NCI-H446 (cell line): ENCODE data around the gene GRIN2C.

Source experiments
- DNase-seq, 2 experiments: peaks; one replicate each; lab custom pipeline; 2025; lab: John Stamatoyannopoulos, UW

The GRIN2C gene

GRCh38 chr17:74822335-74822938 lies 37.2 kb downstream of the GRIN2C start:
- DNase-seq, result peak; percentile 73 to 74

- peak in 1 of 2 experiments; percentile 57 for DNase-seq
These were observed 37.9 kb downstream of the GRIN2C start for GRCh38 chr17:74821655-74822334.

DNA sequence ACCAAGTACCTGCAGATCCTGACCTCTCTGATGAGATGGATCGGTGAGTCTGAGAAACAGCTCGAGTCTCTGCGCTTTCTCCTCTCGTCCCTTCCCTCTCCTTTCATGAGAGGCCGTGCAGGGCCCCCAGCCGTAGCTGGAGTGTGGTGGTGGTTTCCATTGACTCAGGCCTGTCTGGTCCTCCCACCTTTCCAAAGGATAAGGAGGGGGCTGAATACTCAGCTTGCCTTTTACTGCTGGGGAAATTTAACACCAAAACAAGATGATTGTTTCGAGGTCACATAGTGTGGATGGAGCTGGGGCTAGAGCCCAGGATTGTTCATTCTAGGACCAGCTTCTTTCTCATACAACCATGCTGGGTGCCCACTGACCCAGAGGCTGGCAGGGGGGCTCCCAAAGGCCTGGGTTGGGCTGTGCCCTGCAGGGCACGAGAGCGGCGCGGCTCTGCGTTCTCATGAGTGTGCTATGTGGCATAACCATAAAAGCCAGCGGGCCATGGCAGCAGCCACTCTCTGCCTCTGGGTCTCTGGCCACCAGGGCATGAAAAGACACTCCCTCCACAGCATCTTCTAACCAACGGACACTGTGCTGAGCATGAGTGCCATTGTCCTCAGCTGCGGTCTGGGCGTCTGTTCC lies 39.8 kb downstream of the GRIN2C start:
- DNase-seq, result no peak

DNA sequence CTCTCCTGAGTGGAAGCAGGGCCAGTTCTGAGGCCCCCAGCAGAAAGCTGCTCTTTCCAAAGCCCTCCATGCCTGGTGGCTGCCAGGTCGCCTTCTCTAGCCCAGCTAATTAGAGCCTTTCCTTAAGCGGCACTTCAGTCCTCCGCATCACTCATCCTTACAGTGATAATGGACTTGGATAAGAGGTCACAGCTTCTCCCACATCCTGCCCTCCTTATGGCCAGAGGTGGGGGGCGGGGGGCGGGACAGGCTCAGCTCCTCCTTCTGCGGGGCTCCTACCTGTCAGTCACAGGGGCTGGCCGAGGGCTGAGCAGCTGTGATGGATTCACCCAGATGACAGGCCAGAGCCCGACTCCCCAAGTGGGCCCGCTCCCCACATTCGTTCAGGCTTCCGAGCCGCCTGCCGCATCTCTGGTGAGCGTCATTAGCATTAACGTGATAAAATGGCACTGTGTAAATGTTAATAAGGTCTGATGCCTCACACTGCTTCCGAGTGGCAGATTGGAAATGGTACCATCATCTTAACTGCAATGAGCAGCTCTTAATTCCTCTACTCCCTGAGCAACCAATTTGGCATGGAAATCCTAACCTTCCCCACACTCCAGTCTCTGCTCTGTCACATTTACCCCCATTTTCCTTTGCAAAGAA lies 41.3 kb downstream of the GRIN2C start:
- no peak for DNase-seq

GRCh38 chr17:74816905-74817620 lies 42.6 kb downstream of the GRIN2C start:
- no peak for DNase-seq

DNA sequence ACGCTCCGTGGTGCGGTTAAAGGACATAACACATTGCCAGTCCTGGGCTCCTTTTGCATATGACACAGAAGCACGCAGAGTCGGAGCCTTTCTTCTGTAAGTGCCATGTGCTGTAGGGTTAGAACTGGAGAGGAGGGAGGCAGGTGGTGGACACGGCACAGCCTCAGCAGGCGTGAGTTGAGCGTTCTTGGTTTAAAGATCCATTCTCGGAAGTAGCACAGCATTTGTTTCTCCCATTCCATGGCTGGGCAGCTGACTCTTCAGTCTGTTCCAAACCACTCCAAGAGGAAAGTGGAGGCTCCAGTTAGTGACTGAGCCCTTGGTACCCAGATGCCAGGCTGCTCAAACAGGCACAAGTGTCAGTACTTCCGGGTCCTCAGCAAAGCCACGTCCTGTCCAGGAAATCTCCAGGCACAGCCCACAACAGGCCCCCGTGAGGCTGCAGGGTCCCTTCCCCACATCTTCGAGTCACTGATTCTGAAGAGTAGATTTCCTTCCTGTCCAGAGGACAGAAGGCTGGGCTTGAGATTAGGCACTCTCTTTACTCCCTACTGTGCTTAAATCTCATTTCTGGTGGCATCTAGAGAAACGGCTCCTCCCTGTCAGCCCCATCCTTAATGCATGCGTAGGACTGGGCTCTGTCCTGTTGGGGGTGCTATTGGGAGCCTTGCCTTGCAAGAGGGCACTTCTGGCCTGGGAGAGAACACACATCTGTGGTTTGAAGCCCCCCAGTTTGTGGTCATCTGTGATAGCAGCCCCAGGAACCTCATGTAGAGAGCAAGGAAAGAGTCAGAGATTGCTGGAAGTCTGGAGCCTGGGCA lies 43.9 kb downstream of the GRIN2C start:
- no peak for DNase-seq

- DNase-seq, result no peak
These were observed 44.6 kb downstream of the GRIN2C start for GRCh38 chr17:74815067-74815466.

- no peak for DNase-seq
These were observed 45.2 kb downstream of the GRIN2C start for GRCh38 chr17:74814453-74814852.

DNA sequence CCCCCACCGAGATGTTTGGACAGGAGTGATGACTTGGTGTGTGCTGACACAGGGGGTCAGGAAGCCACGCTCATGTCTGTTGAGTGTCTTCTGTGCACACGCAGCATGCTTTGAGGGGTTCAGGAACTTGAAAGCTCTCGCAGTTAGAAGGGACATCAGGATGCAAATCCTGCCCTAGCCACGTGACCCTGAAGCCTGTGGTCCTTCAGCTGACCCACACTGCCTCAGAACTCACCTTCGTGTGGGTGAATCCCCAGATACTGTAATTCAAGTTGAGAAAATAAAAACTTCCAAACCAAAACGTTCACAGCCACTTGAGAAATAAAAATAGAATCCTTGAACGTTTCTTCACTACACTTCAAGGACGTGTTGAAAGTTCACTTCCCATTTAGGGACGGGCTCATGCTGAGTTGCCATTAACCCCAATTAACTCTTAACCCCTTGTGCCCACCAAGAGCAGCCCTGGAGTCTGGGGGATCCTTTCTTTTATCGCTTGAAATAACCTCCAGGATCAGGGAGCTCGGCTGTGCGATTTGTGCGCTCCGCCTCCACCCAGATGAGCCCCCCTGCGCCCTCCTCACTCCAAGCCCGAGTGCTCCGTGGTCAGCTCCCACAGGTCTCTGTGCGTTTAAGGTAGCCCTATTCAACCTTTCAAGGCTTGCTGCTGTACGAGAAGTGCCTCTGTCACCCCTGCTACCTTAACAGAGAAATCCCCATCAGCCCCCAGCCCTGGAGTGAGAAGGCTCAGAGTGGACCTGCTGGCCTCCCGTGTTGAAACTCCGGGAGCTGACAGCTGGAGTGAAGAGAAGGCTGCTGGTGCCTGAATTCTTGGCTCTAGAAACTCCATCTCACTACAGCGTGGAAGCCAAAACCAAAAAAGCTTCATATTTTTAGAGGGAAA lies 47.3 kb downstream of the GRIN2C start:
- peak; percentile 32 to 54 for DNase-seq

DNA sequence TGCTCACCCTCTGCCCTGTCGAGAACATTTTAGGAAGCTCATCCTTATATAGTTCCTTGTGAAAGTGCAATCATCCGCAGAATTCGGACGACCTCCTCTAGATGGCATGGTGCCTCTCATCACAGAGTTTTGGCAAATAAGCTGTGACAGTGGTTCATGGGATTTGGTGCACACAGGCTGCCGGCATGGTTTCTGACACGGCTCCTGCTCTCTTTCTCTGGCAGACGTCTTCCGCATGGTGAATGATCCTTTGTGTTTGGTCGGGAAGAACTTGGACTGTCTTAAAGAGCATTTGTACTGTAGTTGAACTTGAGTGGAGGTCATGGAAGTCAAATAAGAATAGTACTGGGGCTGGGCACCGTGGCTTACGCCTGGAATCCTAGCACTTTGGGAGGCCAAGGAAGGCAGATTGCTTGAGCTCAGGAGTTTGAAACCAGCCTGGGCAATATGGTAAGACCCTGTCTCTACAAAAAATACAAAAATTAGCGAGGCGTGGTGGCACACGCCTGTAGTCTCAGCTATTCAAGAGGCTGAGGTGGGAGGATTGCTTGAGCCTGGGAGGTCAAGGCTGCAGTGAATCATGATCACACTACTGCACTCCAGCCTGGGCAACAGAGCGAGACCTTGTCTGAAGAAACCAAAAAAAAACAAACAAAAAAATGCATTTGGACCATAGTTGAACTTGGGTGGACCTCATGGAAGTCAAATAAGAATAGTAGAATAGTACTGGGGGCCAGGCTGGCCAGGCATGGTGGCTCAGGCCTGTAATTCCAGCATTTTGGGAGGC lies 48.8 kb downstream of the GRIN2C start:
- peak; percentile 78 to 91 for DNase-seq

DNA sequence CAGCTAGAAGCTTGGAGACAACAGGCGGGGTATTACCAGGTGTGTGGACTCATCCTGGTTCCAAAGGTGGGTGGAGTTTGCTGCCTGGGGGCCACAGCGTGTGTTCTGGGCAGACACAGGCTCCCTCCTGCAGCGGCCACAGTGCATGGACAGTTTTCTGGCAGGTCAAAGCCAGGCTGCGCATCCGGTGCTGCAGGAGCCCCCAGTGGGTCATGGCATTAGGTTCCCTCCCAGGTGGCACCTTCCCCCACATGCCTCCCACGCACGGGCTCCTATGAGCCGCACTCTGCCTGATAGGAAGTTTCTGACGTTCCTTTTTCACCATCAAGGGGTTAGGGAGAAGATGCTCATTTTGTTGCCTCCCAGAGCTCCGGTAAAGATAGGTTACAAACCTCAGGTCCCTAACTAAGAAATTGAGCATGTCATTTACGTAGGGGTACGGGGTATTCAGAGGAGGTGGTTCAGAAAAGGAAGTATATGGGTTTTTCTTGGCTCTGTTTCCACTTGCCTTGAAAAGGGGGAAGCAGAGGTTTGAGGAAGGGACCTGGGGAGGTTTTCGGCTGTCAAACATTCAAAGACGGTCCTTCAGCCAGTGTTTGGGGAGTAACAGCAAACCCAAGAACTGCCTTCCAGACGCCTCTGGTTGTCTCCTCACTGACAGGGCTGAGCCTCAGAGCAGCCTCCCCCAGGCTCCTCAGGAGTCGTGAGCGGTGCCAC lies 50.8 kb downstream of the GRIN2C start:
- DNase-seq, result no peak

- peak; percentile 98 to 99 for DNase-seq
These were observed 51.8 kb downstream of the GRIN2C start for GRCh38 chr17:74807925-74808324.

GRCh38 chr17:74807441-74807840 lies 52.2 kb downstream of the GRIN2C start:
- peak; percentile 86 to 91 for DNase-seq

DNA sequence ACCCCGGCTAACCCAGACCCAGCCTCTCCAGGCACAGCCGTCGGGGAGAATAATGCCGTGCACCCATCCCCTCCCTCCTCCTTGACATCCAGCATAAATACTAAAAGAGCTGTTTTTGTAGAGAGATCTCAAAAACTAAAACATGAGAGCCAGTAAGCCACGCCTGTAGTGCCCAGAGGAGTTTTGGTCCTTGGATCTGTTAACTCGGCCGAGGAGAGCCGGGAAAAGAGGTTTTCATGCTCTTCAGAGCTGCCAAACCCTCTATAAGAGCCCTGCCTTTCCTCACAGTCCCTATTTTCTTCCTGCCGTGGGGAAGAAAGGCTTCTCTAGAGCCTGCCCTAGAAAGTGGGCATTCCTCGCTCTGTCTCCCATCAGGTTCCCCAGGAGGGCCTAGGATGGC lies 53.4 kb downstream of the GRIN2C start:
- no peak for DNase-seq

DNA sequence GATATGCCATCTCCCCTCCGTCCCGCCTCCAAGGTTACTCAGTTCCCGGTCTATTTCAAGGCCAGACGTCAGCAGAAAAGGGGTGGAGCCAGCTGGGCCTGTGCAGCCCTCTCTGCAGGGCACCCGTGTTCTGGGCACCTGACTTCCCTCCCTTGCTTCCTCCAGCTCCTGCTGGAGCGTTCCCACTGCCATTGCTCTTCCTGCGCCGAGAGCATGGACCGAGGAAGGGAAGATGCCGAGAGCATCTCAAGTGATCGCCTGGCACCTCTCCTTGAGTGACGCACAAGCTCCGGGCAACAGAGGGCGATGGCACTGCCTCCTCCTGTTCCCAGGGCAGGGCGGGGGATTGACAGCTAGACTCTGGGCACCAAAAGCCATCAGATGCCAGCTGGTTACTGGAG lies 54.1 kb downstream of the GRIN2C start:
- no peak for DNase-seq

DNA sequence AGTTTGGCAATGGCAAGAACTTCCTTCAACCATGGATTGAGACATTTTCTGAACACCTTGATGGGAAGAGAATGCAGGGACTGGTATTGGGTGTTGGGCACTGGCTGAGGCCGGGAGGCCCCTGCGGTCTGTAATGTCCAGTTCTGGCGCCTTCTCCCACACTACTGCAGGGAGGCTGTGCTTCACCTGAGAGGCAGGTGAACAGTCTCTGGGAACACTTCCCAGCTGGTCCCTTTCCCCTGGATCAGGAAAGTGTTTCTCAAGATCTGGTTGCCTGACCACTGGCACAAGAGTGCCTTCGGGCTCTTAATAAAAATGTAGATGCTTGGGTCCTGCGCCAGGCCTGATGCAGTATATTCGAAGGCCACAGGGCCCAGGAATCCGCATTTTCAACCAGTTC lies 55.0 kb downstream of the GRIN2C start:
- DNase-seq, result no peak

DNA sequence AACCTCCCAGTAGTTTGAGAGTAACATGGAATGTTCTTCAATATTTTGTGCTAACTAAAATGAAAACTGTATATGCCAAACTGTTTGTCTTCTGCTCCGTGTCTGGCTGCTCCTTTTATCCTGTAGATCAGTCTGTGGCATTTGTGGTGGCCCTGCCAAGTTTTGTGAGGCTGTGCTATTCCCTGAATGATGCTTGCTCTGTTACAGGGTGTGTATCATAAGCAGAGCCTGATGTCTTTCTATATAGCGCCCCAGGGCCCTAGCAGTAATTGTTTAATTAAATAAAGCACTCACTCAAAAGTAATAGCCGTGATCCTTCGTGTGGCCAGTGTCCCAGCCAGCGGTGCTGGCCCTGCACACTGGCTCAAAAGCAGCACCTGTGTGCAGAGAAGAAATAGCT lies 55.7 kb downstream of the GRIN2C start:
- DNase-seq, result peak; percentile 29 to 66

DNA sequence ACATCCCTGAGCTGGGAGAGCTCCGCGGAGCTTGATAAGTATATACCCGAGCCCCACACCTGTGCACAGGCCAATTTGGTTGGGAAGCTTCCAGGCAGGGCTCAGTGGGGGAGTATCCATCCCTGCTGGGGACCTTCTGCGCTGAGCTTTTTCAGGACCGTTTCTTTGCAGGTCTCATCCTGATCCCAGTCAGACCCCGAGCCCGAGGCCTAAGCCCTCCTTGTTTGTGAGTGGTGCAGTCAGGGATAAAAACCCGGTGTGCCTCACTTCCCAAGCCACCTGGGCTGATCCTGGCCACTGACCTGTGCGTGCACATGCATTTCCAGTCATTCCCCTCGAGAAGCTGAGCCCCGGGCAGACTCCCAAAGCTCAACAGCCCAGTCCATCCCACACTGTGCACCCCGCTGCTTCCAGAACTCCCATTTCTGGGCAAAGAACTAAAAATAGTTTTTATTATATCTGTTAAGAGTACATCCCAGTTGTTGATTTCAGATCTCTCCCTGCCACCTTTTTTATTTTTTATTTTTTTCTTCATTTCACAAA lies 56.2 kb downstream of the GRIN2C start:
- DNase-seq, result peak in 1 of 2 experiments; percentile 62

GRCh38 chr17:74801896-74802295 lies 57.8 kb downstream of the GRIN2C start:
- DNase-seq, result no peak
